Stimulated activated naive CD4-positive, alpha-beta T cell (primary cell): ENCODE measurements around the gene PRCC.
A peak's percentile ranks its signal among the peaks of the same experiment; 100 is the strongest.

Source experiments
- DNase-seq, 6 experiments: peaks; one replicate each; lab custom pipeline; 2025; lab: John Stamatoyannopoulos, UW

The PRCC gene

GRCh38 chr1:156767101-156767878 lies at the start of gene PRCC:
Gene PRCC, plus strand, starts transcription at chr1:156767535. Its CDS starts 237 bp downstream, at chr1:156767772.
- DNase-seq, result peak; percentile 91 to 99 (median 97)

- DNase-seq, result no peak
These were observed 46.2 kb upstream of the PRCC start for GRCh38 chr1:156721131-156721530.

GRCh38 chr1:156721535-156721934 lies 45.8 kb upstream of the PRCC start:
- no peak for DNase-seq

GRCh38 chr1:156725683-156726280 lies 41.6 kb upstream of the PRCC start:
- DNase-seq, result peak; percentile 41 to 82 (median 70)

GRCh38 chr1:156726549-156727226 lies 40.6 kb upstream of the PRCC start:
- DNase-seq, result peak in 5 of 6 experiments; percentile 10 to 44 (median 38)

- DNase-seq, result no peak
These were observed 39.8 kb upstream of the PRCC start for GRCh38 chr1:156727492-156727891.

GRCh38 chr1:156727926-156728598 lies 39.3 kb upstream of the PRCC start, which contains the start of gene METTL25B:
Gene METTL25B, plus strand, starts transcription at chr1:156728469. Its CDS starts 636 bp downstream, at chr1:156729105.
- DNase-seq, result peak in 4 of 6 experiments; percentile 68 to 90 (median 78)

GRCh38 chr1:156728599-156729462 lies 38.5 kb upstream of the PRCC start, which contains the start of gene ISG20L2:
Gene ISG20L2, minus strand, starts transcription at chr1:156728766. Its CDS starts 1,114 bp downstream, at chr1:156727652.
- peak; percentile 88 to 97 (median 93) for DNase-seq

GRCh38 chr1:156733989-156734584 lies 33.2 kb upstream of the PRCC start:
- no peak for DNase-seq

- no peak for DNase-seq
These were observed 28.9 kb upstream of the PRCC start for GRCh38 chr1:156738407-156738806.

GRCh38 chr1:156738916-156739315 lies 28.4 kb upstream of the PRCC start:
- no peak for DNase-seq

- no peak for DNase-seq
These were observed 27.0 kb upstream of the PRCC start for GRCh38 chr1:156740237-156740740.

- DNase-seq, result peak; percentile 89 to 99 (median 97)
These were observed 26.4 kb upstream of the PRCC start, which contains the start of gene MRPL24 for GRCh38 chr1:156740741-156741480. Gene MRPL24, minus strand, starts transcription at chr1:156741088. Its CDS starts 2,384 bp downstream, at chr1:156738704.

GRCh38 chr1:156741481-156741983 lies 25.8 kb upstream of the PRCC start:
- no peak for DNase-seq

- no peak for DNase-seq
These were observed 25.3 kb upstream of the PRCC start for GRCh38 chr1:156742017-156742416.

- DNase-seq, result no peak
These were observed 24.5 kb upstream of the PRCC start for GRCh38 chr1:156742801-156743200.

GRCh38 chr1:156743367-156744302 lies 23.7 kb upstream of the PRCC start:
- no peak for DNase-seq

- no peak for DNase-seq
These were observed 23.0 kb upstream of the PRCC start for GRCh38 chr1:156744344-156744743.
